Measurements from ENCODE around the gene PHOSPHO2.
"Not testable (repeated sequence)": the region's sequence is repeated elsewhere in the genome, so short reads cannot be mapped to it uniquely, and the experiment has no call there.

Gene PHOSPHO2

DNA sequence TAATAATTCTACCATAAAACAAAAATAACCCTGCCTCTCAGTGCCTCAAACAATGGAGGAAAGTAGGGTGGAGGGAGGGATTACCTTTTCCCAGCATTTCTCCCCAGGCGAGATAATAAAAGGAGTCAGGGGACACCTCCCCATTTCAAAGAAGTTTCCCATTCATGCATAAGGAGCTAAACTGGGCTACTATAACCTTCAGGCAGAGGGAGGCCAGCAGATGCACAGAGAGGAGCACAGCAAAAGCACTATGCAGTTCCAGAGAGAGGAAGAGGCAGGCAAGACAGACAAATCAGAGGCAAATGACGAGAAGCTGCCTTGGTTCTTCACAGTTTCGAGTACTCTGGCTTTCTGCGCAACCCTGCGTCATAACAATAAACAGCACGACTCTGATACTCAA, 17.4 kb upstream of the PHOSPHO2 start:
- DNase-seq (ENCODE audit: low spot score), result no peak
- in situ Hi-C loops (cut with MboI; ENCODE audit: low pct_unique_long_range_greater_than_20kb, low sequenced_read_pairs, unreplicated experiment), result no loop called here
- TF ChIP-seq, protein P1, sequence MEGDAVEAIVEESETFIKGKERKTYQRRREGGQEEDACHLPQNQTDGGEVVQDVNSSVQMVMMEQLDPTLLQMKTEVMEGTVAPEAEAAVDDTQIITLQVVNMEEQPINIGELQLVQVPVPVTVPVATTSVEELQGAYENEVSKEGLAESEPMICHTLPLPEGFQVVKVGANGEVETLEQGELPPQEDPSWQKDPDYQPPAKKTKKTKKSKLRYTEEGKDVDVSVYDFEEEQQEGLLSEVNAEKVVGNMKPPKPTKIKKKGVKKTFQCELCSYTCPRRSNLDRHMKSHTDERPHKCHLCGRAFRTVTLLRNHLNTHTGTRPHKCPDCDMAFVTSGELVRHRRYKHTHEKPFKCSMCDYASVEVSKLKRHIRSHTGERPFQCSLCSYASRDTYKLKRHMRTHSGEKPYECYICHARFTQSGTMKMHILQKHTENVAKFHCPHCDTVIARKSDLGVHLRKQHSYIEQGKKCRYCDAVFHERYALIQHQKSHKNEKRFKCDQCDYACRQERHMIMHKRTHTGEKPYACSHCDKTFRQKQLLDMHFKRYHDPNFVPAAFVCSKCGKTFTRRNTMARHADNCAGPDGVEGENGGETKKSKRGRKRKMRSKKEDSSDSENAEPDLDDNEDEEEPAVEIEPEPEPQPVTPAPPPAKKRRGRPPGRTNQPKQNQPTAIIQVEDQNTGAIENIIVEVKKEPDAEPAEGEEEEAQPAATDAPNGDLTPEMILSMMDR (IDR thresholded peaks at IDR 0.05; ENCODE audit: extremely low read depth, insufficient read depth, missing control alignments), result no peak

DNA sequence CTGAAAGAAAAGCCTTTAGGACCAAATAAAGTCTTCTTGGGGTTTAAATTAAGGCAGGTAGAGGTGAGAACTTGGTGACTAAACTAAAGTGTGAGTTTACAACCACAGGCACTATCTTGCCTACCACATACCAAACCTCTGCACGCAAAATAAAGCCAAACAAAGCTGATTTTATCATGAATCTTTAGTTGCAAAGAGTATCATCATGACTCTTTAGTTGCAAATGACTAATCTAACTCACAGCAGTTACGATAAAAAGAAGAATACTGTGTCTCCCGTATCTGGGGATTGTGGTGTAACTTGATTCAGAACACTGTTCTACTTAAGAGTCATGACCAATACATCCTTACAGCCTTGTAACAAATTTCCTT, 11.2 kb upstream of the PHOSPHO2 start:
- in situ Hi-C loops (cut with MboI; ENCODE audit: low pct_unique_long_range_greater_than_20kb, low sequenced_read_pairs, unreplicated experiment), result no loop called here

DNA sequence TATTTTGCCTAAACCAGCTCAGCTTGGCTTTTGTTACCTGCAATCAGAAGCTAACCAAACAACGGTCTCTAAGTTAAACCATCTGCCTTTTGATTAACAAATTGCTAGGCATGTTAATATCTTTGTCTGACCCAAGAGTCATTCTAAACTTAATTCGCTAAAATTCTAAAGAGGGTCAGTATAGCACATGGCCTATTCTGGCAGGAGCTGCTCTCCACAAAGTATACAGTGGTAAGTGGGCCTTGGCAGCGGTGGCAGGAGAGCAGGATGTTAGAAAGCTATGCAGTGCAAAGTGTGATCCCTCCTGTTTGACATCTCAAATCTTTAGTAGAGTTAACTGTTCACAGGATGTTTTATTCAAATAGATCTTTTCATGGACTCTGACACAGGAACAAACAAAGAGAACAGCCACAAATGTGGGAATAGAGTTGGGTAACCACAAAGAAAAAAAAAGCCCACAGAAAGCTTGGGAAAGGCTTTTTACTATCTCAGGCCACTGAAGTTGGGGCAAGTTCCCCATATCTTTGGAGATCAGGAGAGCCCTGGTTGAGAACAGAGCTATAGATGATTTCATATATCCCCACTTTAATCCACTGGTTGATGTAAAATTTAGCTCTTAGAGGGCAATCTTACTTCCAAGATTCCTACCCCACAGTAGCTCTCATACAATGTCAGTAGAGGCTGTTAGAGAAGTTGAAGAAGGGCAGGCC, 10.7 kb upstream of the PHOSPHO2 start:
- no peak for DNase-seq (ENCODE audit: low spot score)
- TF ChIP-seq, protein P1 (IDR thresholded peaks at IDR 0.05; ENCODE audit: extremely low read depth, insufficient read depth, missing control alignments), result no peak
- in situ Hi-C loops (cut with MboI; ENCODE audit: low pct_unique_long_range_greater_than_20kb, low sequenced_read_pairs, unreplicated experiment), result no loop called here

More for the DNA sequence above, 11.2 kb upstream of the PHOSPHO2 start:
- TF ChIP-seq, protein P1 (IDR thresholded peaks at IDR 0.05; ENCODE audit: extremely low read depth, insufficient read depth, missing control alignments), result no peak
- no peak for DNase-seq (ENCODE audit: low spot score)

DNA sequence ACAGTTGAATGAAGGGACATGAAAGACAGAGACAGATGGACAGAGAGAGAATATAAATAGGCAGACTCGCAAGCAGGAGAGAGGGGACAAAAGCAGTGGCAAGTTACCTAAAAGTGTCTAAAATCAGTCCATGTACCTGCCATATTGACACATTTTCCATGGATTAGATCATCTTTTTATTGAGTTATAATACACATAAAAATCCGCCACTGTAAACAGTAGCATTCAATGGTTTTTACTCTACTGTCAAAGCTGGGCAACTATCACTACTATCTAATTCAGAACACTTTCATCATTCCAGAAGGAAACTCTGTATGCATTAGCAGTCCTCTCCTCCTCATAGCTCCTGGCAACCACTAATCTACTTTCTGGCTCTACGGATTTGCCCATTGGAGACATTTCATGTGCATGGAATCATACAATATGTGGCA, 10.1 kb upstream of the PHOSPHO2 start:
- in situ Hi-C loops (cut with MboI; ENCODE audit: low pct_unique_long_range_greater_than_20kb, low sequenced_read_pairs, unreplicated experiment), result no loop called here
- no peak for DNase-seq (ENCODE audit: low spot score)
- TF ChIP-seq, protein P1 (IDR thresholded peaks at IDR 0.05; ENCODE audit: extremely low read depth, insufficient read depth, missing control alignments), result no peak

DNA sequence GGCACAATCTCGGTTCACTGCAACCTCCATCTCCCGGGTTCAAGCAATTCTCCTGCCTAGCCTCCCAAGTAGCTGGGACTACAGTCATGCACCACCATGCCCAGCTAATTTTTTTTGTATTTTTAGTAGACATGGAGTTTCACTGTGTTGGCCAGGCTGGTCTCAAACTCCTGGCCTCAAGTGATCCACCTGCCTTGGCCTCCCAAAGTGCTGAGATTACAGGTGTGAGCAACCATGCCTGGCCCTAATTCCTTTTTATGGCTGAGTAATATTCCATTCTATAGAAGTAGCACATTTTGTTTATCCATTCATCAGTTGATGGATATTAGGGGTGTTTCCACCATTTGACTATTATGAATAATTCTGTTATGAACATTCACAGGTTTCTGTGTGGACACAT, 9.6 kb upstream of the PHOSPHO2 start:
- DNase-seq (ENCODE audit: low spot score); in situ Hi-C loops (cut with MboI; ENCODE audit: low pct_unique_long_range_greater_than_20kb, low sequenced_read_pairs, unreplicated experiment): not testable (repeated sequence)

DNA sequence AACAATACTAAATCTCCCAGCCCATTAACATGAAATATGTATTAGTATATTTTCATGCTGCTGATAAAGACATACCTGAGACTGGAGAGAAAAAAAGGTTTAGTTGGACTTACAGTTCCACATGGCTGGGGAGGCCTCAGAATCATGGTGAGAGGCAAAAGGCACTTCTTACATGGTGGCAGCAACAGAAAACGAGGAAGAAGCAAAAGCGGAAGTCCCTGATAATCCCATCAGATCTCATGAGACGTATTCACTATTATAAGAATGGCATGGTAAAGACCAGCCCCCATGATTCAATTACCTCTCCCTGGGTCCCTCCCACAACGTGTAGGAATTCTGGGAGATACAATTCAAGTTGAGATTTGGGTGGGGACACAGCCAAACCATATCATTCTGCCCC, 7.4 kb upstream of the PHOSPHO2 start:
- DNase-seq (ENCODE audit: low spot score); in situ Hi-C loops (cut with MboI; ENCODE audit: low pct_unique_long_range_greater_than_20kb, low sequenced_read_pairs, unreplicated experiment): not testable (repeated sequence)

DNA sequence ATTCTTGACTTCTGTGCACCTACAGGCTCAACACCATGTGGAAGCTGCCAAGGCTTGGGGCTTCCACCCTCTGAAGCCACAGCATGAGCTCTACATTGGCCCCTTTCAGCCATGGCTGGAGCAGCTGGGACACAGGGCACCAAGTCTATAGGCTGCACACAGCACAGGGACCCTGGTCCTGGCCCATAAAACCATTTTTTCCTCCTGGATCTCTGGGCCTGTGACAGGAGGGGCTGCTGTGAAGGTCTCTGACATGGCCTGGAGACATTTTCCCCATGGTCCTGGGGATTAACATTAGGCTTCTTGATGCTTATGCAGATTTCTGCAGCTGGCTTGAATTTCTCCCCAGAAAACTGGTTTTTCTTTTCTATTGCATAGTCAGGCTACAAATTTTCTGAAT, 6.3 kb upstream of the PHOSPHO2 start:
- in situ Hi-C loops (cut with MboI; ENCODE audit: low pct_unique_long_range_greater_than_20kb, low sequenced_read_pairs, unreplicated experiment), result not testable (repeated sequence)

DNA sequence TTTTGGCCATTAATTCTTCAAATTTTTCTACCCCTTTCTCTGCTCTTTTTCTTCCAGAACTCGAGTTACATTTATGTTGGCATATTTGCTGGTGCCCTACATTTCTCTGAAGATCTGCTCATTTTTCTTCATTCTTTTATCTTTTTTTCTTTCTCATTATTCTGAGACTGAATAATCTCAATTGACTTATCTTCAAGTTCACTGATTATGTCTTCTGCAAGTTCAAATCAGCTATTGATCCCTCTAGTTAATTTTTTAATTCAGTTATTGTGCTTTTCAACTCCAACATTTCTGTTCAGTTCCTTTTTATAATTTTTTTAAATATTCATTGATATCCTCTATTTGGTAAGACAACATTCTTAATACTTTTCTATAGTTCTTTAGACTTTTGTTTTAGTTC, 3.3 kb upstream of the PHOSPHO2 start:
- TF ChIP-seq, protein P1 (IDR thresholded peaks at IDR 0.05; ENCODE audit: extremely low read depth, insufficient read depth, missing control alignments), result no peak
- in situ Hi-C loops (cut with MboI; ENCODE audit: low pct_unique_long_range_greater_than_20kb, low sequenced_read_pairs, unreplicated experiment), result no loop called here
- DNase-seq (ENCODE audit: low spot score), result no peak

More for the DNA sequence above, 6.3 kb upstream of the PHOSPHO2 start:
- not testable (repeated sequence) for DNase-seq (ENCODE audit: low spot score)
